WTC11 (cell line): ENCODE results near the gene PPP2R3C. TPM values are rescaled to one million over a fixed set of nuclear protein-coding genes. Genes with fewer than 3 reads are reported as not detected.
A peak's percentile ranks its signal among the peaks of the same experiment; 100 is the strongest.

Experiments used
- ATAC-seq: fragments of 200-7000 bp; cut with Tn5 transposase; 2 replicates; pipeline ENCODE4 v1.10.0; 2021; ENCODE audit warnings: mild to moderate bottlenecking, moderate library complexity
- CTCF ChIA-PET: fragments of 300-600 bp; sonication (Branson Sonifier 250); formaldehyde crosslinking; loops from one replicate; lab custom pipeline; 2021; ENCODE audit warnings: antibody characterized with exemption; lab: Charles Lee
- POLR2A ChIA-PET: fragments of 350-600 bp; sonication (Branson Sonifier 250); formaldehyde crosslinking; loops from one replicate; lab custom pipeline; 2021; ENCODE audit warnings: antibody characterized with exemption; lab: Charles Lee
- DNase-seq: peaks from one replicate; pipeline ENCODE4 v3.0.0; 2021; ENCODE audit warnings: low spot score
- H3K27ac Mint-ChIP-seq: 2 replicates; pipeline ENCODE4 v1.8.0; 2021; ENCODE audit warnings: mixed read lengths
- H3K27me3 Mint-ChIP-seq: 2 replicates; pipeline ENCODE4 v1.8.0; 2021; ENCODE audit warnings: low read depth, mild to moderate bottlenecking, moderate library complexity, mixed read lengths
- H3K36me3 Mint-ChIP-seq: 2 replicates; pipeline ENCODE4 v1.8.0; 2021; ENCODE audit warnings: mixed read lengths
- H3K4me1 Mint-ChIP-seq: 2 replicates; pipeline ENCODE4 v1.8.0; 2022; ENCODE audit warnings: mixed read lengths
- H3K4me3 Mint-ChIP-seq: 2 replicates; pipeline ENCODE4 v1.8.0; 2021; ENCODE audit warnings: mild to moderate bottlenecking, moderate library complexity, mixed read lengths
- H3K9me3 Mint-ChIP-seq: 2 replicates; pipeline ENCODE4 v1.8.0; 2021; ENCODE audit warnings: mixed read lengths
- ATF1 ChIP-seq: sonication (generic); formaldehyde crosslinking; IDR thresholded peaks from 2 replicates; pipeline ENCODE4 v1.8.1; 2023; ENCODE audit warnings: mild to moderate bottlenecking, moderate library complexity, missing genetic modification reagents
- CDX4 ChIP-seq: fragments of 250-450 bp; sonication (Bioruptor Pico); IDR thresholded peaks from 2 replicates; pipeline ENCODE4 v1.9.0; 2021; ENCODE audit warnings: moderate library complexity, mild to moderate bottlenecking, inconsistent platforms, borderline replicate concordance
- ELF4 ChIP-seq: sonication (generic); formaldehyde crosslinking; IDR thresholded peaks from 2 replicates; pipeline ENCODE4 v1.8.1; 2022; ENCODE audit warnings: low read depth, mild to moderate bottlenecking, moderate library complexity, missing genetic modification reagents
- FOXP1 ChIP-seq: sonication (generic); formaldehyde crosslinking; IDR thresholded peaks from 2 replicates; pipeline ENCODE4 v1.8.0; 2022; ENCODE audit warnings: missing genetic modification reagents, mild to moderate bottlenecking, moderate library complexity, borderline replicate concordance
- GRHL2 ChIP-seq: fragments of 250-450 bp; sonication (Bioruptor Pico); IDR thresholded peaks from 2 replicates; pipeline ENCODE4 v1.8.0; 2022; ENCODE audit warnings: mild to moderate bottlenecking, moderate library complexity; ENCODE audit not compliant: insufficient replicate concordance, severe bottlenecking
- GTF2I ChIP-seq: fragments of 250-450 bp; sonication (Bioruptor Pico); conservative IDR thresholded peaks from 2 replicates; pipeline ENCODE4 v1.4.0; 2021; ENCODE audit warnings: mild to moderate bottlenecking
- HMGXB4 ChIP-seq: sonication (generic); formaldehyde crosslinking; IDR thresholded peaks from 2 replicates; pipeline ENCODE4 v1.8.1; 2023; ENCODE audit warnings: mild to moderate bottlenecking, moderate library complexity, missing genetic modification reagents
- JAZF1 ChIP-seq: fragments of 250-450 bp; sonication (Bioruptor Pico); IDR thresholded peaks from 2 replicates; pipeline ENCODE4 v1.9.0; 2021; ENCODE audit warnings: moderate library complexity, mild to moderate bottlenecking, inconsistent platforms
- OVOL2 ChIP-seq: fragments of 250-450 bp; sonication (Bioruptor Pico); IDR thresholded peaks from 2 replicates; pipeline ENCODE4 v1.9.0; 2021; ENCODE audit warnings: mild to moderate bottlenecking, borderline replicate concordance
- SMAD4 ChIP-seq: sonication (generic); formaldehyde crosslinking; IDR thresholded peaks from 2 replicates; pipeline ENCODE4 v1.8.0; 2022; ENCODE audit warnings: mild to moderate bottlenecking, missing genetic modification reagents
- STAT6 ChIP-seq: sonication (generic); formaldehyde crosslinking; conservative IDR thresholded peaks from 2 replicates; pipeline ENCODE4 v1.8.1; 2023; ENCODE audit warnings: mild to moderate bottlenecking, low read depth, missing genetic modification reagents, moderate library complexity
- TCF7 ChIP-seq: sonication (generic); formaldehyde crosslinking; IDR thresholded peaks from 2 replicates; pipeline ENCODE4 v1.8.0; 2022; ENCODE audit warnings: mild to moderate bottlenecking, low read depth, missing genetic modification reagents, moderate library complexity
- TEAD1 ChIP-seq: sonication (generic); formaldehyde crosslinking; IDR thresholded peaks from 2 replicates; pipeline ENCODE4 v1.8.0; 2022; ENCODE audit warnings: mild to moderate bottlenecking, missing genetic modification reagents
- ZBTB21 ChIP-seq: sonication (generic); formaldehyde crosslinking; IDR thresholded peaks from 2 replicates; pipeline ENCODE4 v1.8.1; 2023; ENCODE audit warnings: mild to moderate bottlenecking, missing genetic modification reagents, borderline replicate concordance
- ZBTB43 ChIP-seq: sonication (generic); formaldehyde crosslinking; IDR thresholded peaks from 2 replicates; pipeline ENCODE4 v1.8.1; 2023; ENCODE audit warnings: mild to moderate bottlenecking, missing genetic modification reagents
- ZNF121 ChIP-seq: sonication (generic); formaldehyde crosslinking; IDR thresholded peaks from 2 replicates; pipeline ENCODE4 v1.8.0; 2023; ENCODE audit warnings: missing genetic modification reagents
- ZNF281 ChIP-seq: sonication (generic); formaldehyde crosslinking; IDR thresholded peaks from 2 replicates; pipeline ENCODE4 v1.8.0; 2023; ENCODE audit warnings: mild to moderate bottlenecking, missing genetic modification reagents
- total RNA-seq: library from RNA; stranded (reverse); gene quantifications from 3 replicates; pipeline ENCODE4 v1.2.3, GENCODE V29; 2021
- TF ChIP-seq, protein P1 (sequence below): fragments of 250-450 bp; sonication (Bioruptor Pico); IDR thresholded peaks from 2 replicates; pipeline ENCODE4 v1.9.0; 2021; ENCODE audit warnings: mild to moderate bottlenecking

PPP2R3C gene
- total RNA-seq, 1 experiment from 2014 or later = 31.6 TPM

GRCh38 chr14:35134329-35135123 is 12.7 kb upstream of the PPP2R3C start:
- Mint-ChIP-seq H3K27ac (peak overlapping the region; percentile 51), H3K36me3 (peaks cover 16% of the 10 kb centered on the region), H3K4me3 (no peak overlapping the region), H3K27me3 (no peaks in the 10 kb centered on the region), H3K9me3 (no peaks in the 10 kb centered on the region), H3K4me1 (no peaks in the 10 kb centered on the region)
- no peak for DNase-seq
- ATAC-seq = no peak
- POLR2A ChIA-PET = interaction anchor here (0.5 kb wide), 1 partner anchor 16 kb away, joined by 3 read pairs; no protein-coding TSS in a partner anchor
- CTCF ChIA-PET = no interaction called here
- TF ChIP-seq JAZF1 (CRISPR knock-in tag) = no peak
- TF ChIP-seq TEAD1 (CRISPR knock-in tag) = no peak

GRCh38 chr14:35133542-35134328 is 11.9 kb upstream of the PPP2R3C start:
- Mint-ChIP-seq H3K9me3 (no peaks in the 10 kb centered on the region), H3K27ac (peak overlapping the region; percentile 59), H3K4me1 (no peaks in the 10 kb centered on the region), H3K27me3 (no peaks in the 10 kb centered on the region), H3K36me3 (peaks cover 16% of the 10 kb centered on the region), H3K4me3 (no peak overlapping the region)
- DNase-seq (no peak), ATAC-seq (no peak)
- ChIA-PET POLR2A (no interaction called here), CTCF (no interaction called here)
- TF ChIP-seq OVOL2 (CRISPR knock-in tag) = no peak
- TF ChIP-seq STAT6 (CRISPR knock-in tag) = no peak
- TF ChIP-seq ZNF281 (CRISPR knock-in tag) = no peak
- no peak for TF ChIP-seq GRHL2 (CRISPR knock-in tag)
- no peak for TF ChIP-seq ATF1
- TF ChIP-seq FOXP1 (CRISPR knock-in tag) = no peak
- no peak for TF ChIP-seq ZBTB43 (CRISPR knock-in tag)
- TF ChIP-seq CDX4 (CRISPR knock-in tag) = no peak
- TF ChIP-seq HMGXB4 (CRISPR knock-in tag) = no peak
- TF ChIP-seq, protein P1, sequence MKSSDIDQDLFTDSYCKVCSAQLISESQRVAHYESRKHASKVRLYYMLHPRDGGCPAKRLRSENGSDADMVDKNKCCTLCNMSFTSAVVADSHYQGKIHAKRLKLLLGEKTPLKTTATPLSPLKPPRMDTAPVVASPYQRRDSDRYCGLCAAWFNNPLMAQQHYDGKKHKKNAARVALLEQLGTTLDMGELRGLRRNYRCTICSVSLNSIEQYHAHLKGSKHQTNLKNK (CRISPR knock-in tag) = no peak
- no peak for TF ChIP-seq GTF2I (CRISPR knock-in tag)
- TF ChIP-seq ELF4 (CRISPR knock-in tag) = no peak
- no peak for TF ChIP-seq ZNF121
- TF ChIP-seq SMAD4 = no peak
- no peak for TF ChIP-seq ZBTB21
- no peak for TF ChIP-seq TCF7 (CRISPR knock-in tag)
